Brain microvascular endothelial cell (primary cell): ENCODE results near the gene HBE1.

Source experiments
- DNase-seq: peaks from one replicate; pipeline ENCODE4 v3.0.0-alpha.2; 2020
- H3K27ac ChIP-seq: fragments of 250-450 bp; sonication (Bioruptor Pico); 2 replicates; pipeline ENCODE4 v1.5.1; 2020; ENCODE audit warnings: mild to moderate bottlenecking, moderate library complexity
- H3K27me3 ChIP-seq: fragments of 250-450 bp; sonication (Bioruptor Pico); replicated peaks from 2 replicates; pipeline ENCODE4 v1.5.1; 2020; ENCODE audit warnings: mild to moderate bottlenecking
- H3K36me3 ChIP-seq: fragments of 250-450 bp; sonication (Bioruptor Pico); replicated peaks from 2 replicates; pipeline ENCODE4 v1.5.1; 2020; ENCODE audit warnings: mild to moderate bottlenecking
- H3K4me3 ChIP-seq: 2 replicates; pipeline ENCODE4 v1.5.1; 2011; ENCODE audit warnings: low read depth, mild to moderate bottlenecking, control low read depth, low read length, moderate library complexity
- CTCF ChIP-seq: IDR thresholded peaks from 2 replicates; pipeline ENCODE4 v1.5.1; 2011; ENCODE audit warnings: low read depth, mild to moderate bottlenecking, moderate library complexity, low read length, control low read depth, inconsistent platforms; ENCODE audit errors: missing control alignments
- in situ Hi-C: cut with HindIII; loops from 2 replicates; pipeline ENCODE4 v1.10.0; 2017; ENCODE audit warnings: low sequenced_read_pairs, low pct_ligation_motif_present

The HBE1 gene

GRCh38 chr11:5237420-5237819 is 32.3 kb downstream of the HBE1 start:
- H3K27me3 ChIP-seq = no peaks in the 10 kb centered on the region

GRCh38 chr11:5235364-5236095 is 34.2 kb downstream of the HBE1 start:
- H3K27ac ChIP-seq = no peak overlapping the region
- no peak for TF ChIP-seq CTCF
- no peak overlapping the region for H3K4me3 ChIP-seq
- no peaks in the 10 kb centered on the region for H3K27me3 ChIP-seq
- no peaks in the 10 kb centered on the region for H3K36me3 ChIP-seq
- in situ Hi-C loops = no loop called here
- DNase-seq = no peak

More at GRCh38 chr11:5237420-5237819, 32.3 kb downstream of the HBE1 start:
- no peak overlapping the region for H3K27ac ChIP-seq
- no peaks in the 10 kb centered on the region for H3K36me3 ChIP-seq
- in situ Hi-C loops = no loop called here
- H3K4me3 ChIP-seq = no peak overlapping the region
- DNase-seq = no peak
- TF ChIP-seq CTCF = no peak

- no peak within 1 kb of the TSS for H3K4me3 ChIP-seq
- peak; percentile 55 for DNase-seq
- H3K27me3 ChIP-seq = no peaks in the 10 kb centered on the region
- H3K36me3 ChIP-seq = no peaks in the 10 kb centered on the region
- H3K27ac ChIP-seq = no peak within 1 kb of the TSS
- no peak for TF ChIP-seq CTCF
- in situ Hi-C loops = no loop called here
These were observed 35.3 kb downstream of the HBE1 start, which contains the start of gene HBD for GRCh38 chr11:5234381-5234834. Gene HBD (minus strand): TSS chr11:5234483. CDS start chr11:5234433, 50 bp downstream.

GRCh38 chr11:5233307-5233706 is 36.4 kb downstream of the HBE1 start:
- H3K27ac ChIP-seq = no peak overlapping the region
- no peaks in the 10 kb centered on the region for H3K27me3 ChIP-seq
- H3K4me3 ChIP-seq = no peak overlapping the region
- no peak for DNase-seq
- no peak for TF ChIP-seq CTCF
- in situ Hi-C loops = no loop called here
- H3K36me3 ChIP-seq = no peaks in the 10 kb centered on the region

GRCh38 chr11:5232821-5233220 is 36.9 kb downstream of the HBE1 start:
- H3K36me3 ChIP-seq = no peaks in the 10 kb centered on the region
- in situ Hi-C loops = no loop called here
- no peaks in the 10 kb centered on the region for H3K27me3 ChIP-seq
- no peak overlapping the region for H3K27ac ChIP-seq
- no peak for TF ChIP-seq CTCF
- no peak for DNase-seq
- H3K4me3 ChIP-seq = no peak overlapping the region

- TF ChIP-seq CTCF = no peak
- Histone ChIP-seq H3K27ac (no peak overlapping the region), H3K4me3 (no peak overlapping the region), H3K27me3 (no peaks in the 10 kb centered on the region), H3K36me3 (no peaks in the 10 kb centered on the region)
- no peak for DNase-seq
- in situ Hi-C loops = no loop called here
These were observed 37.6 kb downstream of the HBE1 start for GRCh38 chr11:5232176-5232575.
